Measurements from ENCODE around the gene SCFD2.
"Not testable (repeated sequence)": the region's sequence is repeated elsewhere in the genome, so short reads cannot be mapped to it uniquely, and the experiment has no call there.

Gene SCFD2

DNA sequence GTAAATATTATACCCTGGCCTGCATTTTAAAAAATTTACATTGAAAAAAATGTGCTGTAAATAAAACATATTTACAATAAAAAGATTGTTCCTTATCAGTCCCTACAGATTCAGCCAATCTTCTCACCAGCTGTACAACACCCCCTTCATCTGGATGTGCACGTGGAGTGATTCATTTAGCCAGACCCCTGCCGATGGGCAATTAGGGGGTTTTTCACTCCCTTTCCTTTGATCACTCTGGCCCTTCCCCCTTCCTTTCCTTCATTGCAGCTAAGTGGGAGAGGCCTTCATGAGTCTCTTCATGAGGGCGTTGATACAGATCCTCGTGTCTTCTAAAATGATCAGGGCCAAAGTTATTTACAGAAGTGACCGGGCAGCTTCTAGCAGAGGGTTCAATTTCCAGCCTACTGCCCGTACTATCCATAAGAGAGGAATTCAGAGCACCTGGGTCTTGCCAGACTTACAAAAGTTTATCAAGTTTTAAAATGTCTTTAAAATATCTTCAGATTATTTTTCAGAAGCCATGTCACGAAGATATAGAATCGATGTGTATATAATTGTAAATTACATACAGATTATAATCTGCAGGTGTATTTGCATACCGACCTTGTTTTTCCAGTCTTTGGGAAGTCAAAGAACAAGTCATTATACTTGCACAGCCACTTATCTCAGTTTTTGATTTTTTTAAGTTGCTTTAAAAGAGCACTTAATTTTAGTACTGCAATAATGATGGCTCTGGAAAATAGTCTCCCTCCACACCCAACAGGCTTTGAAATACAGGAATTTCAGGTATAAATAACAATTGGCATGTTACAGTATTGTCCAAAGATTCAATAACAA lies 525.1 kb downstream of the SCFD2 start:
- FAIRE-seq, result no peak

DNA sequence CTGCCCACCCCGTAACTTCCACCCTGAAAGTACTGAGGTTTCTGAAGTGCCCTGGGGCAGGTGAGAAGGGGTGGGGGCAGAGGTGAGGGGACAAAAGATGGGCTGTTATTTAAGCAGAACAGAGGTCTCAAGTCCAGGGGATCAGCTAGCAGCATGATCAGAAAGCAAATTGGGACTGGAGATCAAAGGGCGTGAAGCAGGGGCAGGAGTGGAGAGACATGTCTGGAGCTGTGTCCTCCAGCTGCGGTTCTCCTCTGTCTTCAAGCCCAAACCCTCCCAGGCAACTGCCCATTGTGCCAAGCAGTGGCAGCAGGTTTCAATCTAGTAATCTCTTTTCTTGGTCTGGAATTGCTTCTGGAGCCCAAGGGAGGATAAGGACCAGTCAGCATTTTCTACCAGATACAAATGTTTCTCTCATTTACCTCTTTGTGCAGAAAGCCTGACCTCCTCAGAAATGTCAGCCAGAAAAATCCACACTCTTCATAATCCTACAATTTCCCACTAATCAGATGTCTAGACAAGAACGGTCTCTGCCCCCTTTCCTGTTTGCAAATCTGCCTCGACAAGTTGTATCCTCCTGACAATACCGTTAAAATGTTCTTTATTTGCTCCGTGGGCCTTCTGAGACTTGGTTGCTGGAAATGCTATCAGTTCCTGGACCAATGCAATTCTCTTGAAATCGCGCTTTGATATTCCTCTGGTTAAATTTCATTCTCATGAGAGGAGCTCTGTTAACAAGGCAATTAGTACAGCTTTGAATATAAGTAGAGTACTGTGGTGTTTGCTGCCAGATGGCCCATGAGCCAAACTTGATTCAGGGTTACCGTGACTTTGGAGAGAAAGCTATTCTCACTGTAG lies 526.9 kb downstream of the SCFD2 start:
- FAIRE-seq, result no peak

DNA sequence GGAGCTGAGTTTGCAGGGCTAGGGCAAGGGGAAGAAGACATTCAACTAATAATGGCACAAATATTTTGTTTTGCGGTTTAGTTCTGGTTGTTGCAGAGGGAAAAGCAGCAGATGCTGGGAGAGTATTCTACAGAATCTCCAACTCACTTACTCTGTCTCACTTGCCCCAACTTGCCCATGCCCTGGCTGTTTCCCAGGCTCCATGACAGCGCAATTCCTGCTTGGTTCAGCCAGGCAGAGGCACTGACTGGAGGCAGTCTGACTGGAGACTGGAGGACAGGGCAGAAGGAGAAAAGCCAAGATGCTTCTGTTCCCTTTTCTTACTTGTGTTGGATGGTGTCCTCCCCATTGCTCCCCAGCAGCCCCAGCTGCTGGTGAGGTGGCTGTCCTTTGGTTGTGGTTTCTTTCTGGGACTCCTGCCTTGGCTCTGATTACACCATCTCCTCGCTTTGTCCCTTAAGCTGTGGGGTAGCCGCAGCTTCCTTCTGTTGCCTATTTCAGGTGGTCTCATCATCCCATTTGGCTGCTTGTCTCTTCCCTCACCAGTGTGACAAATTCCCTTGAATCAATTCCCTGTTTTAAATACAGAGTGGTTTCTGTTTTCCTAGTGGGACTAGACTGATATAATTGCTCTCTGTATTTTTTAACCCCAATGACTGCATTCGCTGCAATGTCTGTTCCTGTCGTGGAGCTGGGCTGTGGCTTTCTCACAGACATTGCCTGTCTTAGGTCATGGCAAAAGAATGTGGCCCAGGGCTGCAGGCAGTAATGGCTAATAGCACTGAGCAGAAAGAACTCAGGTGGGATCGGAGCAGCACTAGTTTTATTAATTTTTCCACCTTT lies 527.9 kb downstream of the SCFD2 start:
- no peak for FAIRE-seq

DNA sequence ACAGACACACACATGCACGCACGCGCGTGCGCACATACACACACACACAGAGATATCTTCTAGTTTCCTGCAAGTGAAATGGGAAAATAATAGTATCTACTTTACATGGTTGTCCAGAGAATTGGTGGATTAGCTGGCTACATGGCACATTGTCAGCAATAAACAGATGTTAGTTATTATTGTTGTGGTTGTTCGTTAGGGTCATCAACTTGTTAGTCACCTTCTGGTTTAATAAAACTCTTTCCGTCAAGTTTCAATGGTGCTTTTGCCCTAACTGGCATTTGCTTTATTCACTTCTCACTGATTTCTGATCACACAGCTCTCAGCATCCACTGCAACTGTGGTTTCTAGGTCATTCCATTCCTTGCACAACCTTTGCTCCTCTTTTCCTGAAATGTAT lies 529.2 kb downstream of the SCFD2 start:
- no peak for FAIRE-seq

DNA sequence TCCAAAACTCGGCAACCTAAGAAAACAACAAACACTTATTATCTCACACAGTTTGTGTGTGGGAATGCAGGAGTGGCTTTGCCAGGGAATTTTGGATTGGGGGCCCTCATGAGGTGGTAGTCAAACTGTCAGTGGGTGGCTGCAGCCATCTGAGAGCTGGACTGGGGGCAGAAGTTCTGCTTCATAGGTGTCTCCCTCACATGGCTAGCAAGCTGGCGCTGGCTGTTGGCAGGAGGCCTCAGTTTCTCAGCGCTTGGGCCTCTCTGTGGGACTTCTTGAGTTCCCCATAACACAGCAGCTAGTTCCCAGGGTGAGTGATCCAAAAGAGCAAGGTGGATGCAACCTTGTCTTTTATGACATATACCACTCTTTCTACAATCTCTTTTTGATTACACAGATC lies 529.7 kb downstream of the SCFD2 start:
- no peak for FAIRE-seq

DNA sequence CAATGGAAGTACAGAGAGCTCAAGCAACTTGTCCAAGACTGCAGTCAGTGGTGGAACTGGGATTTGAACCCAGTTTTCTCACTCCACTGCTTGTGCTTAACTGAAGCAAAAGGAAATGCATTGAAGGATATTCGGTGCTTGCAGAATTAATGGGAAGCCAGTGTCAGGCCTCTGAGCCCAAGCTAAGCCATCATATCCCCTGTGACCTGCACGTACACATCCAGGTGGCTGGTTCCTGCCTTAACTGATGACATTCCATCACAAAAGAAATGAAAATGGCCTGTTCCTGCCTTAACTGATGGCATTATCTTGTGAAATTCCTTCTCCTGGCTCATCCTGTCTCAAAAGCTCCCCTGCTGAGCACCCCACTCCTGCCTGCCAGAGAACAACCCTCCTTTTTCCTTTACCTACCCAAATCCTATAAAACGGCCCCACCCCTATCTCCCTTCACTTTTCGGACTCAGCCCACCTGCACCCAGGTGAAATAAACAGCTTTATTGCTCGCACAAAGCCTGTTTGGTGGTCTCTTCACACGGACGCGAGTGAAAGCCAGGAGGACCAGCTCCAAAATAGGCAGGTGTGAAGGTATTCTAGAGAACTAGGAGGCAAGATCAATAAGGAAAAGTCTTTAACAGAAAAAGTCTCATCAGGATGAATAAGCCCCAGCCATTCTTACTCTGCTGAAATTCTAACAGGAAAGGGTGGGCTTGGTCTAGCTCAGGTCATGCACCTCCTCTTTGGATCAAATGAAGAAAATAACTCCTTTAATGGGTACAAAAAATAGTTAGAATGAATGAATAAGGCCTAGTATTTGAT lies 531.0 kb downstream of the SCFD2 start:
- FAIRE-seq, result not testable (repeated sequence)

DNA sequence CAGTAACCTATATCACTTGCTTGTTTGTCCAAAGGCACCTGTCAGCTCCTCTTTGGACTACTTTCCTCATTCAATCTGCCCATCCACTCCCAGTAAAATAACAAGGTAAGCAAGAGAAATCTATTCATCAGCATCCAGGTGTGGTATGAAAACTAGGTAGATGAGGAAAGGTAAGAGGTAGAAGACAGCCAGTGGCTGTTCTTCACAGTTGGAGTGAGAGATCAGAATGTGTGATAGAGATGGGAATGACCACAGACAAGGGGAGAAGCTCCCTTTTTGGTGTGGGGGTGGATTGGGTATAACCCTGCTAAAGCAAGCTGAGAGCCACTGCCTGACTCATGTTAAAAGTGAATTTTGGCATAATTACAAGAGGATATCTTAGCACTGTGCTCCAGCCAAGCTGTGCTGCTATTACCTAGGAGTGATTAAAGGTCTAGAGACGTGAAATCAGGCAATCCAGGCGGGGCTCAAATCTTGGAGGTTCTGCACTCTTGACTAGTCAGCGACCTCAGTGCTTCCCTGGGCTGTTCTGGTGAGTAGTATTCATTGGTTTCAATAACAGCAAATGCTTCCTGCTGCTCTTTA lies 531.8 kb downstream of the SCFD2 start:
- FAIRE-seq, result no peak

DNA sequence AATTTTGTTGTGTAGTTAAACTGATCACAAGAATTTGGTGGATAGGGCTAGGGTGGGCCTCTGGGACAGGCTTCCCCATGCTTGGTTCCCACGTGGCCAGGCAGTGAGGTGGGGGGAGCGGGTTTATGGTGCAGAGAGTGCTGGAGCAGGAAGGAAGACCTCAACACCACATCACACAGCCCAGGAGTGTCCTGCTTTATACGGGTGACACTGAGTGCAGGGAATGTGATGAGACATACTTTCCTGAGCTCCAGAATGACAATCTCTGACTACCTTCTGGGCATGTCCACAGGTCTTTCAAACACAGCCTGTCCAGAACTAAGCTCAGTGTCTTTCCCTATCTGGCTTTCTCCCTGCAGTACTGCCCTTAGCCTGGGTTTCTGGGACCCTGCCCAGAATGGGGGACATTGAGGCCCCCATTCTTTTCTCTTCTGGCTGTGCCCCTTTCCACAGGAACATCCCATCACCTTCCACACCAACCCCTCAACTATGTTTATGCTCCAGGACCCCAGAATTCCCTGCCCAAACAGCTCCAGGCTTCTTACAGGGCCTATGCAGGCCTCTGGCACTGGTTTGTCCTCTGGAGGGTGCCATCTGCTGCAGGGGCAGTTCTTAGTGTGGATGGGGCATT lies 540.3 kb downstream of the SCFD2 start:
- no peak for FAIRE-seq

DNA sequence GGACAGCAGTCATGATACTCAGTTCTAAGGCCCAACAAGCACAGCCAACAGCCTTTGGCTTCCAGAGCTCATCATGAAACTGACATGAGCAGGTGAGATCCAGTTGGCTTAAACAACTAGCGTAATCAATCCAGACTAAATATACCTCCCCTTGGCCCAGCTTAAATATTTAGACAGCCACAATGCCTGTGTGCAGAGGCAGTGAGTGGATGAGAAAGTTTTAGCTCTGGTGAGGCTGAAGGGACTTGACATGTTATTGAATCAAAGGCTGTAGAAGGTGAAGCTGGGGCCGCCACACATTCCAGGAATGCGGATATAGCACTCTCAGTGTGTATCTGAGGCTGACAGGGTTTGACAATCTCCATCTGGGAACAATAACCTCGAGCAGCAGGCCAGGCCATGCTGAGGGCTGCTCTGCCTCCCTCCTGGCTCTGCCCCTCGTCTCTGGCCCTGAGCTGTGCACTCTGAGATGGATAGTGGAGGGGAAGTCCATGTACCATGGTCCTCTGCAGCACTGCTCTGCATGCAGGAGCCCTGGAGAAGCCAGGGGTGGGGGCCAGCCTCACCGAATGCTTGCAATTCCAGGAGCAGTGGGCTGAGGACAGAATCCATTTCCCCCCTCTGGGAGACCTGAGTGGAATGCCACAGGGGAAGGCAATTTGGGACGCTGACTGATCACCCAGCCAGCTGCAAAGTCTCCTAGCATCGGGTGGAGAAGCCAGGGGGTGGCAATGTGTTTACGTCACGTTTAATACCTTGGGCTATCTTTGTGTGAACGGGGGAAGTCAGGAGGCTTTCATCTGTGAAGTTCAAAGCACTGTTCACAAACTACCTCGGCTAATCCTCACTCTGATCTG lies 541.0 kb downstream of the SCFD2 start:
- no peak for FAIRE-seq

DNA sequence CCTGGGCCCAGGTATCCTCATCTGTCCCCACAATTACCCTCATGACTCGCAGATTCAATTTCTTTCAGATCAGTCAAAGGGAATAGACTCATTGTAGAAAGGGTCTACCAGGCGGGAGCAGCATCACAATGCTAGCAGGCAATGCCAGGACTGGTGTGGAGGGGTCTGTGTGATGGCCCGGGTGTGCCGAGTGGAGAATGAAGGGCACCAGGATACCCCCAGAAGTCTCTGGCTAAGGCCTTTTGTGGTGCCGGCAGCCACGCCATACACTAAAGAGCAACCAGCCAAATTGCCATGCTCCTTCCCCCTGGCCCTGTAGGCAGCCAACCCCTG lies 541.6 kb downstream of the SCFD2 start:
- FAIRE-seq, result no peak

DNA sequence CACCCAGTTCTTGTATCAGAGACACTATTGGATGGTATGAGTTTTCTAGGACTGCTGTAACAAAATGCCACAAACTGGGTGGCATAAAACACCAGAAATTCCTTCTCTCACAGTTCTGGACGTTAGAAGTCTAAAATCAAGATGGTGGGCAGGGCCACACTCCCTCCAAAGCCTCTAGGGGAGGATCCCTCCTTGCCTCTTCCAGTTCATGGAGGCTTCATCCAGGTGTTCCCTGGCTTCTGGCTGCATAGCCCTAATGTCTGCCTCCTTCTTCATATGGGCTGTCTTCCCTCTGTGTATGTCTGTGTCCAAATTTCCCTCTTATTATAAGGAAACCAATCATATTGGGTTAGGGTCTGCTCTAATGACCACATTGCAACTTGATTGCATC lies 542.2 kb downstream of the SCFD2 start:
- no peak for FAIRE-seq

Data from TTC549 (cell line).